ENCODE data around the gene DARS1.

- TF ChIP-seq POLR2A (IDR thresholded peaks at IDR 0.05; ENCODE audit: low read depth, low read length) = no peak
- no peak for TF ChIP-seq POLR2AphosphoS5 (IDR thresholded peaks at IDR 0.05; ENCODE audit: low read depth, low read length)
- TF ChIP-seq TAF1 (IDR thresholded peaks at IDR 0.05; ENCODE audit: borderline replicate concordance, low read depth, low read length) = no peak
Observed at GRCh38 chr2:136031711-136032110, 46.3 kb upstream of the DARS1 start.
